CD4-positive, alpha-beta T cell treated with Interleukin-15 for 4 hours (primary cell): ENCODE measurements around the gene ADIPOR2.

ENCODE experiments used
- DNase-seq: peaks from one replicate; pipeline ENCODE4 v3.0.0-alpha.2; 2020; ENCODE audit warnings: low spot score

The ADIPOR2 gene

DNA sequence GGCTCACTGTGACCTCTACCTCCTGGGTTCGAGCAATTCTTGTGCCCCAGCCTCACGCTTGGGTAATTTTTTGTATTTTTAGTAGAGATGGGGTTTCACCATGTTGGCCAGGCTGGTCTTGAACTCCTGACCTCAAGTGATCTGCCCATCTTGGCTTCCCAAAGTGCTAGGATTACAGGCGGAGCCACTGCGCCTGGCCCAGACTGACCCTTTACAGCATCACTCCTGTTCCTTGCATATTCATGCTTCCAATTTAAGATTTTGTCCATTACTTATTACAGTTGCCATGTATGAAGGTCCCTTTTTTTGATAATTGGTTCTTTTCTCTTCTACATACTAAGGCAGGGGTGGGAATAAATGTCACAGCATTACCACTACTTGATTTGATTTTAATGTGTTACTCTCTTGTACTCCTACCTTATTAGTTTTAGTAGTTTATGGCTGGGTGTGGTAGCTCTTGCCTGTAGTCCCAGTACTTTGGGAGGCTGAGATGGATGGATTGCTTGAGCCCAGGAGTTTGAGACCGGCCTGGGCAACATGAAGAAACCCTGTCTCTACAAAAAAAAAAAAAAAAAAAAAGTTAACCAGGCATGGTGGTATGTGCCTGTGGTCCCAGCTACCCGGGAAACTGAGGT, 46.9 kb downstream of the ADIPOR2 start:
- DNase-seq, result no peak

DNA sequence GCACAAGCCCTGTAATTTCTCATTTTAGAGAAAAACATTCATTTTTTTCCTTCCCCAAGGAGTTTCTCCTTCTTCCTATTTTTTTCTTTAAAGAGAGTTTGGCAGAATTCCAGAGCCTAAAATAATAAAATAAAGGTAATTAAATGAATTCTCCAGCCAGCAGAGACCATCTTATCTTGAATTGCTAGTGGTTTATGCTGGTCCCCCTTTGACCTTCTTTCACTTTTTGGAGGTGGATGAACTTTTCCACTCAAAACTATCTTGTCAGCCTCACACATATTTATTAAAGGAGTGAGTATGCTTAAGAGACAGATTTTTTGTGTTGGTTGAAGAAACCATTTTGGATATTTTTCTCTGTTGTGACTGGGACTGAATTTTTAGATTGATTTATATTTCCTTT, 47.6 kb downstream of the ADIPOR2 start:
- no peak for DNase-seq

DNA sequence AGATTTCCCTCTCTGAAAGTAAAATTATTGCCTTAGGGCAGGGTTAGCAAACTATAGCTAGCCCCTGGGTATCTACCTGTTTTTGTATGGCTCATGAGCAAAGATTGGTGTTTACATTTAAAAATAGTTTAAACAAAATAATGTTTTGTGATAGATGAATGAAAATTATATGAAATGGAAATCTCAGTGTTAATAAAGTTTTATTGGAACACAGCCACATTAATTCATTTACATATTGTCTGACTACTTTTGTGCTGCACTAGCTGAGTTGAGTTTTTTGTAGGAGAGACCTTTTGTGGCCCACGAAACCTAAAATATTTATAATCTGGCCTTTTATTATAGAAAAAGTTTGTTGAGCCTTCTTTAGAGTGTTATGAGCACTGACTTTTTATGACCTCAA, 48.5 kb downstream of the ADIPOR2 start:
- no peak for DNase-seq

DNA sequence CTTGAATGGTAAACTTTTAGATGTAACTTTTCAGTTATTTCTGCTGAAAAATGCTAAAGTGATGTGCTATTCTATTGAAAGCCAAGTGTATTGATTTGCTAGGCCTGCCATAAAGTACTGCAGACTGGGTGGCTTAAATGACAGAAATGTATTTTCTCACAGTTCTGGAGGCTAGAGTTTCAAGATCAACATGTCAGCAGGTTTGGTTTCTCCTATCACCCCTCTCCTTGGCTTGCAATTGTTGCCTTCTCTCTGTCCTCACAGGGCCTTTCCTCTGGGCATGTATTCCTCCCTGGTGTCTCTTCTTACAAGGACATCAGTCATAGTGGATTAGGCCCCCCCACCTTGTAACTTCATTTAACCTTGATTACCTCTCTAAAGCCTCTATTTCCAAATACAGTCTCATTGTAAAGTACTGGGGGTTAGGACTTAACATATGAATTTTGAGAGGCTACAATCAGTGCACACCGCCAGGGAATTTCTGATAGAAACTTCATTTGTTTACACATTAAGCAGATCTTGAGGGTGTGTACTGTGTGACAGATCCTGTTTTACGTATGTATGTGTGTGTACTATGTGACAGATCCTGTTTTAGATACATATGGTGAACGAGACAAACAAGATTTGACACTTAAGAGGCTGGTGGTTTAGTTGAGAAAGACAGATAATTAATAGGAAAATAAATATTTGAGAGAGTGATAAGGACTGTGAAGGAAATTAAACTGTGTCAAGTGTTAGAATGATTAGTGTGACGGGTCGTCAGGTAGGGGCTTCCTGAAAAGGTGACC, 49.5 kb downstream of the ADIPOR2 start:
- DNase-seq, result no peak

DNA sequence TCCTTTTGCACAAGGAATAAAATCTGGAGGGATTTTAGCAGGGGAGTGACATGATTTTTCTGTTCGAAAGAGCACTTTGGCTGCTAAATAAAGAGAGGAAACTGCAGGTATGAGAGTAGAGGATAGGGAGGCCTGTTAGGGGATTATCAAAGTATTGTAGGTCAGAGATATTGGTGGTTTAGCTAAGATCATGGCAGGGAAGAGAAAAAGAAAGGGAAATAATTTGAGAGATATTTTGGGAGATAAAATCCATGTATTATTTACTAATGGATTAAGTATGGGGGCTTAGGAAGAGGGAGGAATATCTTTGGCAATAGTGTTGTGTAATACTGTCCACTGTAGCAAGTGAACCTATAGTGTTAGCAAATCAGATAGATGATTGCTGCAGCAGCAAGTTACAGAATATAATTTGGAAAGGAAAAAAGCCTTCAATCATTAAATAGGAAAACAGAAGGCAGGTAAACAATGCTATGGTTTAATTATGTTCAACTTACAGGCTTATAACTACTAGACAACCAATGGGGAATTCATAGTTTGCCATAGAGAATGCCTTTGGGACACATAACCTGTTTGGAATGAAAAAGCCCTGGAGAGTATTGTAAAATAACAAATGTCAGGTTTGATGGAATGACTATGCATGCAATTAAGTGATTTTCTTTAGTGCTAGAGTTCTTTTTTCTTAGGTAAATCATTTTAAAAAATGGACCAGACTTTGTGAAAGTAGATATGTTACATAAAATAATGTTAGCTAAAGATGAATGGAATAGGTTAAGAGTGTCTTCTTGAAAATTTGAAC, 50.5 kb downstream of the ADIPOR2 start:
- no peak for DNase-seq

DNA sequence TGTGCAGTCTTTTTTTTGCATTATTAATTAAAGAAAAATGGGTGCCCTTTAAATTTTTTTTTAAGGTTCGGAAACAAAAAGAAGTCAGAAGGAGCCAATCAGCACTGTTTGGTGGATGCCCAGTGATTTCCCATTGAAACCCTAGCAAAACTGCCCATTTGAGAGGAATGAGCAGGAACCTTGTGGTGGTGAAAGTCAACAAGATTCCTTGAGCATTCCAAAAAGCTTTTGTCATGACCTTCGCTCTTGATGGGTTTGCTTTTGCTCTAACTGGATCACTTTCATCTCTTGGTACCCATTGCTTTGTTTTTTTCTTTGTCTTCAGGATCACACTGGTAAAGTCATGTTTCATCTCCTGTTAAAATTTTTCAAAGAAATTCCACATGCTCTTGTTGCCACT, 54.1 kb downstream of the ADIPOR2 start:
- no peak for DNase-seq

DNA sequence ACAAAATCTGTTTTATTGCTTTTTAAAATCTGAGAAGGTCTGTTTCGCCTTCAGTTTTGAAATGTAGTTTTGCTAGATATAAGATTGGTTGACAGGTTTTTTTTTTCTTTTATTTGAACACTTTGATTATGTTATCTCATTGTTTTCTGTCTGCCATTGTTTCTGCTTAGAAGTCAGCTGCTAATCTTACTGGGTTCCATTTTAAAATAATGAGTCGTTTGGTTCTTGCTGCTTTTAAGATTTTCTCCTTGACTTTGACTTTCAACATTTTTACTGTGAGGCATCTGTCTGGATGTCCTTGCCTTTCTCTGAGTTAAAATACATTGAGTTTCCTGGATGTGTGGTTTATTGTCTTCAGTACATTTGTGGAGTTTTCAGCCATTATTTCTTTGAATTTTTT, 56.7 kb downstream of the ADIPOR2 start:
- no peak for DNase-seq

DNA sequence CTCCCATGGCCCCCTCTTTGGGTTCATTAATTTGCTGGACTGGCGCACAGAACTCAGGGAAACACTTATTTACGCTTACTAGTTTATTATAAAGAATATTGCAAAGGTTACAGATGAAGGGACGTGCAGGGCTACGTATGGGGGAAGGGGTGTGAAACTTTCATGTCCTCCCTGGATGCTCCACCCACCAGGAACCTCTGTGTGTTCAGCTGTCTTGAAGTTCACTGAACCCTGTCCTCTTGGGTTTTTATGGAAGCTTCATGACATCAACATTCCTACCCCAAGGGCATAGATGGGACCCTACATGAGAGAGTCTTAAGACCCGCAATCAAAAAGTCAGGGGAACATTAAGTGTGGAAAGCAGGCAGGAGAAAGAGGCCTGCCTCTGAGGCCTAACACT, 58.1 kb downstream of the ADIPOR2 start:
- no peak for DNase-seq

DNA sequence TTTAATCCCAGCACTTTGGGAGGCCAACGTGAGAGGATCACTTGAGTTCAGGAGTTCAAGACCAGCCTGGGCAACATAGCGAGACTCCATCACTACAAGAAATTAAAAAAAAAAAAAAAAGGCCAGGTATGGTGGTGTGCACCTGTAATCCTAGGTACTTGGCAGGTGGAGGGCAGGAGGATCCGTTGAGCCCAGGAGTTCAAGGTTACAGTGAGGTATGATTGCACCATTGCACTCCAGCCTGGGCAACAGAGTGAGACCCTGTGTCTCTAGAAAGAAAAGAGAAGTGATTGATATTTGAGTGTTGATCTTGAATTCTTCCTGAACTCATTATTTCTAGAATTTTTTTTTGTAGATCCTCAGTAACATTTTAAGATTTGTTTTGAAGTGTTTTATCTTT, 59.4 kb downstream of the ADIPOR2 start:
- no peak for DNase-seq

DNA sequence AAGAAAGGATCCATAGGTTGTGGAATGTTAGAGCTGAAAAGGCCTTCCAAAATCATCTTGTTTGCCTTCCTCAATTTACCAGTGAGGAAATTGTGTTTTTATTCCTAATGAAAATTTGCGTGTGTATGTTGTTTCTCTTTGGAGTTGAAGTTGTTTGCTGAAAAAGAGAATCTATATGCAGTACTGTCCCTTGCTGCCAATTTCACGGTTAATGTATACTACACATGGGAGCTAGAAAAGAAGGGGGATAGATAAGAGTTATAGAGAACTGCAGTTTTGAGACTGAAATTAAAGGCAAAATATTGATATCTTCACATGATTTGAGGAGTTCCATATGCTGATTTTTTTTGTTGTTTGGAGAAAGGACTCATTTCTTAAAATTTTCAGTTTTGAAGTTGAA, 67.5 kb downstream of the ADIPOR2 start:
- no peak for DNase-seq

DNA sequence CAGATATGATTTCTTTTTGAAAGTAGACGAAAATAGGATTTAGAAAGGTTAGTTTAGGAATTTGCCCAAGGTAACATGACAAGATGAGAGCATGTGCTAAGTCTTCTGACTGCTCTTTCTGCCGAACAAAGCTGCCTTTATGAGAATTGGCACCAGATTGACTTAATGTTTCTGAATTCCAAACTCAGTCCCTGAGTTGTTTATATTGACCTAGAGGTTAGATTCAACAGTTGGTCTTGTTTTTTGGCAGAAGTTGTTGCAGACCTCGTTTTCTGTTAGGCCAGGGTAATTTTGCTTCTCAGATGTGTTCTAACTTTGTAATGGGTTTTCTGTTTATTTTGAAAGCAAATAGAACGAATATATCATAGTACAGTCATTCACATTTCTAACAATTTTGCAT, 68.0 kb downstream of the ADIPOR2 start:
- no peak for DNase-seq

DNA sequence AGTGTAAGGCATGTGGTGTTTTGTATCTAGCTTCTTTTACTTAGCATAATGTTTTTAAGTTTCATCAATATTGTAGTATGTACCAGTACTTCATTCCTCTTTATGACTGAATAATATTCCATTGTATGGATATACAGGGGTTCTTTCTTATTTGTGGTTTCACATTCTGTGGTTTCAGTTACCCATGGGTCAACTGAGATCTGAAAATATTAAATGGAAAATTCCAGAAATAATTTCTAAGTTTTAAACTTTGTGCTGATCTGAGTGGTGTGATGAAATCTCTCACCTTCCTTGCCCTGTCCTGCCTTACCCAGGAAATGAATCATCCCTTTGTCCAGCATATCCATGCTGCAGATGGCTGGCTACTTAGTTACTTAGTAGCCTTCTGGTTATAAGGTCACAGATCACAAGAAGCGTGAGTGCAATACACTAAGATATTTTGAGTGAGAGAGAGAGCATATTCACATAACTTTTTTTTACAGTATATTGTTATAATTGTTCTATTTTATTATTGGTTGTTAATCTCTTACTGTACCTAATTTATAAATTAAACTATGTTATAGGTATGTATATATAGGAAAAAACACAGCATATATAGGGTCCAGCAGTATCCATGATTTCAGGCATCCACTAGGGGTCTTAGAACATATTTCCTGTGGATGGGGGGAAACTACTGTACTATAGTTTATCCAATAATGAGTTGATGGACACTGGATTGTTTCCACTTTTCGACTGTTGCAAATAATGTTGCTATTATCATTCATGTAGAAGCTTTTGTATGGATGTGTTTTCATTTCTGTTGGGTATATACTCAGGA, 69.9 kb downstream of the ADIPOR2 start:
- no peak for DNase-seq

DNA sequence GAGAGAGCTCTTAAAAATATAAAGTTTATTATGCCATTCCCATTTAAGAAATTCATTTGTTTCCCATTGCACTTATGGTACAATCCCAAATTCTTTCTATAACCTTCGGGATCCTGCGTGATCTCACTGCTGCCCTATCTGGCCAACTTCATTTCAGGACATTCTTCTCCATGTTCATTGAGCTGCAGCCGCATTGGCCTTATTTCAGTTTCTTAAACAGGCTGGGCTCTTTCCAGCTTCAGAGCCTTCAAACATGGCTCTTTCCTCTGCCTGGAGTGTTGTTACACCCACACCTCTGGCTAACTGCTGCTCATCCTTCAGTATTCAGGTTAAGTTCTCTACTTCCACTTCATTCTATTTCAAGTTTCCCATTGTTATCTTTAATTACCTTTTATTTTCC, 71.0 kb downstream of the ADIPOR2 start:
- DNase-seq, result no peak

DNA sequence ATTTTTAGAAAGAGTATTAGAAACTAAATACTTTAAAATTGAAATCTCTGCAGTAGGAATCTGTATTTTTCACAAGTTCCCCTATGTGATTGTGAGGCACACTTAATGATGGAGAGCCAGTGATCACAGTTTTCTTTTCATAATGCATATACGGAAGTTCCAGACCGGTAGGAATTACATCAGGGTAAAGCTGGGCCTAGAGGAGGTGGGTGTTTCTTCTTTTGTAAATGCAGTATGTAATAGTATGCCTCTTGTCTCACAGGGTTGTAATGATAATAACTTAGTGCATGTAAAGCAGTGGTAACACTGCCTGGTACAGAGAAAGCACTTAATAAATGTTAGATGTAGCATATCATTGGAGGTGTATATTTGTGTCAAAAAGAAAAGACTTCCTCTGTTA, 72.3 kb downstream of the ADIPOR2 start:
- DNase-seq, result no peak

DNA sequence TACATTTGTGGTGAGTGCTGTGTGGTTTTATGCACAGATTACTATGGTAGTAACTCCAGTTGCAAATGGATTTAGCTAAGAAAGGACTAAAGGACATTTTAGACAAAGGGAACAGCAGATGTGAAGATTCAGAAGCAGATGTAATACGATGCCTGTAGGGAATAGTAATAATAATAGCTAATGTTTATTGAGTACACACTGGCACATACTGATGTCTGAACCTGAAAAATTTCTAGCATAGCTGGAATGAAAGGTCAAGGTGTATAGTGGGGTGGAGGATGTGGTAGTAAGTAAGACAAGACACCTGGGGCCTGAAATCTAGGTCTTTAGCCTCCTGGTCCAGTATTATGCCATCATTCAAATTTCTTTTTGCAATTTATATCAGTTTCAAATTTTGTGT, 75.2 kb downstream of the ADIPOR2 start:
- DNase-seq, result no peak

DNA sequence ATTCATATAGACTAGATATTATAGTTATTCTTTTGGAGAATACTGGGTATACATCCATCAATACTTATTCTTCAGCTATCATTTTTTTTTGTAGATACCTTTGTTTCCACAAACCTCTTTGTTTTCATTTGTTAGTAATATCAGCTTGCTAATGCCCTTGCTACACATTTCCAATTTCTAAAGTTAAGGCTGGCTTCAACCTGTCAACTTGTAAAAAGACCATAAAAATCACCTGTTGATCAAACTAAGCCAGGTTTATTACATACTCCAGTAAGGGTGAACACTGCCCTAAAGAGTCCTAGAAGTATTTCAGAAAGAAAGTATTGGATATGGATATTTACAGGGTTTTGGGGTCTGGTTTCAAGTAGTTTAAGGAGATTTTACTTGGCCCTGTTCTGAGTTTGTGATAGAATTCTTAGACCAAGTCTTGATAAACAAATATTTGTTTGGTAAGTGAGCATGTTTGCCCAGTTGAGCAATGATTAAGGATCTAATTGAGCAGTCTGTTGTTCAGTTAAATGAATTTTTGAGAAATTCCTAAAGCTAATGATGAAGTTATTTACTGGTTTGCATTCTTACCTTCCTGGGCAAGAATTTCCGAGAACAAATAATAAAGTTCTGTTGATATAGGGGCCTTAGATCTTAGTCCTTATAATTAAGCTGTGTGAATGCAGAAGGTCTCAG, 76.7 kb downstream of the ADIPOR2 start:
- no peak for DNase-seq

DNA sequence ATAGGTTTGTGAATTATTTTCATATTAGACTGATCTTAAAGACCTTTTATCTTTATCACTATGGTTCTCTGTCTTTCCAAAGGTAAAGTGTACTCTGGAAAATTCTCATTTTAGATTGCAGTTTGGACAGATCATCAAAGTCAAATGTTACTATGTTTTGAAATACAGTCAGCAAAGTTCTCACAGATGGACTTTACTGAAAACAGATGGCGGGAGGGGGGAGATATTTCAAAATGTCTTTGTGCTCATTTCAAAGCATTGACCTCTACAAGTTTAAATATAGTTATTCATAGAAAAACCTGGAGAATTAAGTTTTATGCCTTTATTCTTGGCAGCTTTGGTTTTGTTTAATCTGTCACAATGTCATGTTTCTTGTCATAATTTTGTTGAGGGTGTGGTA, 77.7 kb downstream of the ADIPOR2 start:
- DNase-seq, result no peak

DNA sequence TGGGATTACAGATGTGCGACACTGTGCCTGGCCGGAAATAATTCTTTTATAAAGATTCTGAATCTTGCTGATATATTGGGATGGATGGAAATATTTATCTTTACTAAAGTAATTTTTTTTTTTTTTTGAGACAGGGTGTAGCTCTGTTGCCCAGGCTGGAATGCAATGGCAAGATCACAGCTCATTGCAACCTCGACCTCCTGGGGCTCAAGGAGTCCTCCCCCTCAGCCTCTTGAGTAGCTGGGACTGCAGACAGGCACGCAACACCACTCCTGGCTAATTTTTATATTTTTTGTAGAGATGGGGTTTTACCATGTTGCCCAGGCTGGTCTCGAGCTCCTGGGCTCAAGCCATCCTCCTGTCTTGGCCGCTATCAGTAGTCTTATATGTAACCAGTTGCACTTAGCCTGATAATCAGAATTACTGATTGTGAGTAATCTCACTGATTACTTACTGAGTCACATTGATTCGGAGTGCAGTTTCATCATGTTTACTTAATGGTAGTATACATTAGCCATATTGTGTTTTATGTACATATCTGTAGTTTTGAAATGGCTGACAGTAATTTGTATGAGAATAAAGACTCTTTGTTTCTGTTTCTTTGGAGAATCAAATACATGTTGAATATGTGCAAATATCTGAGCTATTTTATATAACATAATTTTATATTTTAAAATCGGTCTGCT, 79.1 kb downstream of the ADIPOR2 start:
- no peak for DNase-seq

DNA sequence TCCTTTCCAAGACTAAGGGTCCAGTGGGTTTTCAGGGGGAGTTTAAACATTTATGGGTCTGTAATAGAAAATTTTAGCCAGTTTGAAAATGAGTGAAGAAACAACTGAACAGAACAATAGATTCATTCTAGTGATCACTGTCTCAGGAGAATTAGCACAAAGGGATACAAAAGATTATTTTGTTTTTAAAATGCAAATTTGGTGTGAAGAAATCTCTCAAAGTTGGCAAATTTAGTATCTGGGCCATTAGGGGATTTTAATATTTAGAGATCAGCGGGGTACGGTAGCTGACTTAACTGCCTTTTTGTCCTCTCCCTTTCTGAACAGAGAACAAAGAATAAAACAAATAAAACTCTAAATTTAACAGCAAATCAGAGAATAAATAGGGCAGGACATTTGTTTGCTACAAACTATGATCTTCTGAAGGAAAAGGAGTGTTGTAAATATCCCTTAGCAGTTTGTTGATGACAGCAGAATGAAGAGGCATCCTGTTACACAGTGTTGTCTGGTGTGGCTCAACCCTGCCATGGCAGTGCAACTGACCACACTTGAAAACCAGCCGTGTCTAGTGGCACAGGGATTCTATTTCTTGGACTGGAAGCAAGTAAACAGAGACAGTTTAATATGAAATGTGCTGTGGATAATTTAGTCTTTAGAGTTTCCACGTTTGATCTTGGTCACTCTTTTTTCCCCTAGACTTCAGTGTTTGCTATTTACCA, 83.2 kb downstream of the ADIPOR2 start:
- no peak for DNase-seq

DNA sequence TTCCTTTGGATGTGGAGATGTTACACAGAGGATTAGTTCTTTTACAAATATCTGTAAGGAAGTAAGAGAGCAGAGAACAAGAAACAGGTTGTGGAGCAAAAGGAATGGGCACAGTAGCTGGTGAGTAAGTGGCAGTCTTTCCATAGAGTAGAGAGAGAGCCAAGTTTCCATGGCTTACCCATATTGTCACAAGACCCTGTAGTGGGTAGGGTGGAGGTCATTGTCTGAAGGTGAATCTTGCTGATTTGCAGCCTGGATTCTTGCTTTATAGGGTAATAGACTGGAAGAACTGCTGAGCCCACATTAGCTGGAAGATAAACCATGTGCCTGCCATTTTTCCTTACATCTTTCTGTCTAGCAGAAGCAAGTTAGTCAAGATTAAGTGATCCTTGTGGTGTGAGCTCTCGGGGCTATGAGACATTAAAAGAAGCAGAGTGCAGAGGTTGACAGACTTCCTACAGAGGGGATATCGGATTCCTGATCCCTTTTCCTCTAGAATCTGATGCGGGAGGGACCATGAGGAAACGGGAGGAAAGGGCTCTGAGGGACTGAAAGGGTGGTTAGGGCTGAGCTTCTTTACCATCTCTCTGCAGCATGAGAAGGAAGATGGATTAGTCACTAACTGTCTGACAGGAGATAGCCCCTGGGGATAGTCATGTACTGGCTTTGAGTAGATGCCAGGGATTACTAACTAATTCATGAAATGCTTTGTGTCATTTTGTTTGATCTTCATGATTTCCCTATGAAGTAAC, 85.5 kb downstream of the ADIPOR2 start:
- DNase-seq, result no peak
